Measurements from ENCODE around the gene MCM9.

MCM9 gene

DNA sequence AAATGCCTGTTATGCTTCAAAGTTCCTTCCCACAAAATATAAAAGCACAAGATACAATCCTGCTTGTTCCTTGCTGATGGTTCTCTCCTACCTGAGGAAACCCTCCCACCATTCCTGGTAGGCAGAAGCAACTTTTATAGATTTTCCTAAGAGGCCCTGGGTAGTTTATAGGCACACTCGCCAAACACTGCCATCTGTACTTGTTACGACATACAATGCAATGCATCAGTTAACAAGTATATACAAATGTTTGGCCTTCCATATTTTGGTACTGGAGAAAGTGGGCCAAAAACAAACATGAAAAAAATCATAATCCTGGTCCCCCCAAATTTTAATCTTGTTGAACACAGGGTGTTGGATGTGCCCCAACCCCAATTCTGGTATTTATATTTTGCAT lies 16.6 kb downstream of the MCM9 start:
- Histone ChIP-seq H3K4me1 (ENCODE audit: insufficient read depth, low read length) (no peaks in the 10 kb centered on the region), H3K9me3 (ENCODE audit: low read length) (no peaks in the 10 kb centered on the region), H3K36me3 (ENCODE audit: insufficient read depth, low read length) (peaks cover 66% of the 10 kb centered on the region), H3K4me3 (ENCODE audit: low read length) (no peak overlapping the region), H3K27me3 (ENCODE audit: insufficient read depth, low read length) (no peaks in the 10 kb centered on the region), H2AFZ (ENCODE audit: low read depth, low read length) (no peak overlapping the region)

DNA sequence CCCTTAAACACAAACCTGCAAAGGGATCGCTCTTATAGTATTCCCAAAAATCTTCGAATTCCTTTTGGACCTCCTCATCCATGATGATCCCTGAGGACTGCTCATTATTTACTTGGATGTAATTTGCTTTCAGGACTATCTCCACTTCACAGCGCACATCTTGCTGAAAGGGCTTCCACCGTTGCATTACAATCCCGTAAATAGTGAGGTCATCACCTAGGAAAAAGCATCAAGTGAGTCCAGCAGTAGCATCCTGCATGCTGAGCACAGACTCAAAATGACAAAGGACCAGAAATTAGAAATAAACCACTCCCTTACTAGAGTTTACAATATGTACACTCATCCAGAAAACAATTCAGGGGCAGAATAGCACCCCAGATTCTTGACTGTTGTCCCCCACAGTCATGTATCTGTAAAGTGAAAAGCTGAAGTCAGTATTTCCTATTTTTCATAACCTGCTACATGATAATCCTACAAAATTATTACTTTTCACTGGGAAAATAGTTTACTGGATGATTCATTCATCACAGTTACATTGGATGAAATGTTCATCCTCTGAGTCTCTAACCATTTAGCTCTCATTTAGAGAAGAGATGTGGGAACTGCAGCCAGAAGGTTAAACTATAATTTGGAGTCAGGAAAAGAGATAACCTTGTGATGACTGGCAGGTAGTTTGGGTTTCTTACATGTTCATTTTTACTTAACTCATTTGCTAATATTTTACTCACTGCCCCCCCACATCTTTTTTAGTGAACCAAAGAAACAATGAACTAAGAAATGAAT lies 17.2 kb downstream of the MCM9 start:
- Histone ChIP-seq H3K36me3 (ENCODE audit: insufficient read depth, low read length) (peaks cover 65% of the 10 kb centered on the region), H3K27me3 (ENCODE audit: insufficient read depth, low read length) (no peaks in the 10 kb centered on the region), H3K4me3 (ENCODE audit: low read length) (no peak overlapping the region), H3K9me3 (ENCODE audit: low read length) (no peaks in the 10 kb centered on the region), H3K4me1 (ENCODE audit: insufficient read depth, low read length) (no peaks in the 10 kb centered on the region), H2AFZ (ENCODE audit: low read depth, low read length) (no peak overlapping the region)

DNA sequence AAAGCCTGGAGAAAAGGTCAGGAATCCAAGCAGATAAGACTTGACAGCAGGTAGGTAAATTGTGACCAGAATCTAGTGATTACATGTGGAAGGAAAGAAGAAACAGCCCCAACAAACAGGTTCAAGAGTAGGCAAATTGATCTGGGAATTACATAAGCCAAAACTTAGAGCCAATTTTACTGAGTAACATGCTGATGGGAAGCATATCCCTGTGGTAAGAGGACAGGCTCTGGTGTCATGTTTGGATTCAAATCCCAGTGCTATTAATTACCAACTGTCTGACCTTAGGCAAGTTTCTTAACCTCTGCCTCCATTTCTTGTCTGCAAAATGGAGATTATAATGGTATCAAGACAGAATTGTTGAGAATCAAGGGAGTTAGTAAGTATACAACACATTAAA lies 20.4 kb downstream of the MCM9 start:
- Histone ChIP-seq H2AFZ (ENCODE audit: low read depth, low read length) (no peak overlapping the region), H3K36me3 (ENCODE audit: insufficient read depth, low read length) (peaks cover 65% of the 10 kb centered on the region), H3K4me3 (ENCODE audit: low read length) (no peak overlapping the region), H3K4me1 (ENCODE audit: insufficient read depth, low read length) (no peaks in the 10 kb centered on the region), H3K27me3 (ENCODE audit: insufficient read depth, low read length) (no peaks in the 10 kb centered on the region), H3K9me3 (ENCODE audit: low read length) (no peaks in the 10 kb centered on the region)

DNA sequence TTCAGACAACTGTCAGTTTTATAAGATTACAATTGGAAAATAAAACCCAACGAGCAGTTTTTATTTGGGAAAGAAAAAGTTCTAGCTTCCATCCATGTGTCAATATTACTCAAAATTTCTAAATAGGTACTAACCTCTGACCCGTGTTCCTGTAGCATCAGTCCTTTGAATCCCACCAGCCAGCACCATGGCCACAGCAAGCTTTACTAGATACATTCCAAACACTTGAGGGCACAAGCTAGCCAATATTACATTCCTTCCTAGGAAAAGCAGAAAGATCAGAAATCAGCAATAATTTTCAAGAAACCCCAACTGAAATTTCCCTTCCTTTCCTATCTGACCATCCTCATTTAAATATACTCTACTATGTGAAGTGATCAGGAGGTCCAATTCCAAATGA lies 21.8 kb downstream of the MCM9 start:
- H3K36me3 ChIP-seq (ENCODE audit: insufficient read depth, low read length) = peaks cover 75% of the 10 kb centered on the region
- no peaks in the 10 kb centered on the region for H3K4me1 ChIP-seq (ENCODE audit: insufficient read depth, low read length)
- H3K9me3 ChIP-seq (ENCODE audit: low read length) = no peaks in the 10 kb centered on the region
- H3K27me3 ChIP-seq (ENCODE audit: insufficient read depth, low read length) = no peaks in the 10 kb centered on the region
- no peak overlapping the region for H2AFZ ChIP-seq (ENCODE audit: low read depth, low read length)
- no peak overlapping the region for H3K4me3 ChIP-seq (ENCODE audit: low read length)

DNA sequence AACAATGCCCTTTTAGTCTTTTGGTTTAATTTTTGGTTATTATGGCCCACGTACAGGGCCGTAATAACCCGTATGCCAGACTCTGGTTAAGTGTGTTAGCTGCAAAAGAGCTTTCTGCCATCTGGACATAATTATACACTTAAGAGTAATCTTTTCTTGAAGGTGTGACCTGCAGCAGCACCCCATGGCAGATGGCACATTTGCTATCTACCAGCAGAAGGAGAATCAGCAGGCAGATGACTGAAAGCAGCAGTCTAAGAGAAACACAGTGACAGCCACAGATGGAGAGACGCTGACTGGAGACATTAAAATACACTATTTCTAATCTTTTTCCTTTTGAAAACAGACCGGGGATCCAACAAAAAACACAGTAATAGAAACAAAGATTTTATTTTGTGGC lies 22.3 kb downstream of the MCM9 start:
- no peak overlapping the region for H3K4me3 ChIP-seq (ENCODE audit: low read length)
- no peaks in the 10 kb centered on the region for H3K4me1 ChIP-seq (ENCODE audit: insufficient read depth, low read length)
- no peaks in the 10 kb centered on the region for H3K27me3 ChIP-seq (ENCODE audit: insufficient read depth, low read length)
- peaks cover 80% of the 10 kb centered on the region for H3K36me3 ChIP-seq (ENCODE audit: insufficient read depth, low read length)
- H2AFZ ChIP-seq (ENCODE audit: low read depth, low read length) = no peak overlapping the region
- no peaks in the 10 kb centered on the region for H3K9me3 ChIP-seq (ENCODE audit: low read length)

DNA sequence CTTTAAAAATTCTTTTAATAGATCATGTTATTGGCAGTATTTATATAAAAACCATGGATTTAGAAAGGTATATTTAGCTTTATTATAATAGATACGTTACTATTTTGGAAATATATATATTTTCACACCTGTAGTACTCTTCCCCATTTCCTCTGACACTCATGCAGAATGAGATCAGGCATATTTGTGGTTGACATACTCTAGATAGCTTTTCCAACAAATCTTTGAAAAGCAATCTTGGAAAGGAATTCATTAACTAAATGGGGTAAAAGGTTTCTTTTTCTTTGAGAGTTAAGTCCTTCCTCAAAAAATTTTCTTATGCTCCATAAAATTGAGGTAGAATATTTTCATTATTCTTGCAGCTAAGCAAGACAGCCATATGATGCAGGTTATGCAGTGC lies 26.5 kb downstream of the MCM9 start:
- H2AFZ ChIP-seq (ENCODE audit: low read depth, low read length) = no peak overlapping the region
- no peak overlapping the region for H3K4me3 ChIP-seq (ENCODE audit: low read length)
- no peaks in the 10 kb centered on the region for H3K27me3 ChIP-seq (ENCODE audit: insufficient read depth, low read length)
- no peaks in the 10 kb centered on the region for H3K9me3 ChIP-seq (ENCODE audit: low read length)
- H3K4me1 ChIP-seq (ENCODE audit: insufficient read depth, low read length) = no peaks in the 10 kb centered on the region
- peaks cover 87% of the 10 kb centered on the region for H3K36me3 ChIP-seq (ENCODE audit: insufficient read depth, low read length)

DNA sequence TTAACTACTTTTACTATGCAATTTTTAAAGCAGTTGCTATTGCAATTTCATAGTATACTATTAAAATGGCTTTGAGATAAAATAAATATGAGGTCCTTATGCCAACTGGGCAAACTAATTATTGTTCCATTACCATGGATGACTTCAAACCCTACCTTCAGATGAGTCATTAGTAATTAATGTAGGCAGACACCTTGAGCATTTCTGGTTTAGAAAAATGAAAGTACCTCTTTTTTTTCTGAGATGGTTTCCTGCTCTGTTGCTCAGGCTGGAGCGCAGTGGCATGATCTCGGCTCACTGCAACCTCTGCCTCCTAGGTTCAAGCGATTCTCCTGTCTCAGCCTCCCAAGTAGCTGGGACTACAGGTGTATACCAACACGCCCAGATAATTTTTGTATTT lies 29.1 kb downstream of the MCM9 start:
- Histone ChIP-seq H3K36me3 (ENCODE audit: insufficient read depth, low read length) (peaks cover 91% of the 10 kb centered on the region), H3K9me3 (ENCODE audit: low read length) (no peaks in the 10 kb centered on the region), H2AFZ (ENCODE audit: low read depth, low read length) (no peak overlapping the region), H3K4me3 (ENCODE audit: low read length) (no peak overlapping the region), H3K4me1 (ENCODE audit: insufficient read depth, low read length) (no peaks in the 10 kb centered on the region), H3K27me3 (ENCODE audit: insufficient read depth, low read length) (no peaks in the 10 kb centered on the region)

DNA sequence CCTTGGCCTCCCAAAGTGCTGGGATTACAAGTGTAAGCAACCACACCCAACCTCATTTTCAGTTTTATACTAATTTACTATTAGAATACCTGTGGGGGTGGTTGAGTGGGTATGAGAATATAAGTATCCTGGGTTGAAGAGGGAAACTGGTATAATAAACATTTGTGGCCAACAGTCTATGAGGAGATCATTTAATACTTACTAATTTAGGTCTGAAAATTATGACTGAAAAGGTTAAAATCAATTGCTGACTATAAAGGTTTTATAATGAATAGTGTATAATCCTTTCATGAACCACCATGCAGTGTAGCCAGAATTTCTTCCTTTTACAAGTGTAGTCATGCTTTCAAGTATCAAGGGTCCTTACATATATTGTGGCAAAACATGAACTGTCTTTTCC lies 29.9 kb downstream of the MCM9 start:
- no peak overlapping the region for H3K4me3 ChIP-seq (ENCODE audit: low read length)
- H3K4me1 ChIP-seq (ENCODE audit: insufficient read depth, low read length) = peaks cover 4% of the 10 kb centered on the region
- no peaks in the 10 kb centered on the region for H3K9me3 ChIP-seq (ENCODE audit: low read length)
- H2AFZ ChIP-seq (ENCODE audit: low read depth, low read length) = no peak overlapping the region
- peaks cover 89% of the 10 kb centered on the region for H3K36me3 ChIP-seq (ENCODE audit: insufficient read depth, low read length)
- H3K27me3 ChIP-seq (ENCODE audit: insufficient read depth, low read length) = no peaks in the 10 kb centered on the region

DNA sequence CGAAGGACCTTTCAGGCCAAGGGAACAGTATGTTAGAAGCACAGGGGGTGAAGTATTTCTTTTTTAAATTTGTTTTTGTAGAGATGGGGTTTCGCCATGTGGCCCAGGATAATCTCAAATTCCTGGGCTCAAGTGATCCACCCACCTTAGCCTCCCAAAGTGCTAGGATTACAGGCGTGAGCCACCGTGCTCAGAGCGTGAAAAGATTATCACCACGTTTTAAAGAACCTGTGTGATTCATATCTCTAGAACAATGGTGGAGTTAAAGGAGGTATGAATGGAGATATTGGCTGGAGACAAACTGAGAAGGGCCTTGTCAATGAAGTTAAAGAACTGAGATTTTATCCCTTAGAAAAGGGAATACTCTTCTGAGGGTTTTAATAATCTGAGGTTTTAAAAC lies 31.3 kb downstream of the MCM9 start:
- peaks cover 86% of the 10 kb centered on the region for H3K36me3 ChIP-seq (ENCODE audit: insufficient read depth, low read length)
- H2AFZ ChIP-seq (ENCODE audit: low read depth, low read length) = no peak overlapping the region
- no peak overlapping the region for H3K4me3 ChIP-seq (ENCODE audit: low read length)
- H3K4me1 ChIP-seq (ENCODE audit: insufficient read depth, low read length) = peaks cover 15% of the 10 kb centered on the region
- H3K9me3 ChIP-seq (ENCODE audit: low read length) = no peaks in the 10 kb centered on the region
- no peaks in the 10 kb centered on the region for H3K27me3 ChIP-seq (ENCODE audit: insufficient read depth, low read length)

DNA sequence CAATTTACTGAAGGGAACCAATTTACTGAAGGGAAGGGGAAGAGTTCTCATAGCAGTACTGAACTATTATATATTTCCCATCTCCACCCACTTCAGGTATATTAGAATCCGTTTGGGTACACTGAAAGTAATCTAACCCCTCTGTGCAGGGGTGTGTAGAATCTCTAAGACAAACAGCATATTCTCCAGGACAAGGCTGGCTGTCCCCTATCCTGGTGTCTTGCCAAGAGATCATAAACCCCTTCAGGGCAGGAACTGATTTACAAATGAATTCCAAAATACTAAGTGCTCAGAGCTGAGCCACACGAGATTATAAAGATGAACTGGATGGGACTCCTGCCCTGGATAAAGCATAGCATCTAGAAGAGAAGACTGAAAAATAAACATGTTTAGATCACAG lies 31.8 kb downstream of the MCM9 start:
- no peak overlapping the region for H3K4me3 ChIP-seq (ENCODE audit: low read length)
- no peaks in the 10 kb centered on the region for H3K9me3 ChIP-seq (ENCODE audit: low read length)
- H3K27me3 ChIP-seq (ENCODE audit: insufficient read depth, low read length) = no peaks in the 10 kb centered on the region
- peaks cover 15% of the 10 kb centered on the region for H3K4me1 ChIP-seq (ENCODE audit: insufficient read depth, low read length)
- H3K36me3 ChIP-seq (ENCODE audit: insufficient read depth, low read length) = peaks cover 84% of the 10 kb centered on the region
- no peak overlapping the region for H2AFZ ChIP-seq (ENCODE audit: low read depth, low read length)

DNA sequence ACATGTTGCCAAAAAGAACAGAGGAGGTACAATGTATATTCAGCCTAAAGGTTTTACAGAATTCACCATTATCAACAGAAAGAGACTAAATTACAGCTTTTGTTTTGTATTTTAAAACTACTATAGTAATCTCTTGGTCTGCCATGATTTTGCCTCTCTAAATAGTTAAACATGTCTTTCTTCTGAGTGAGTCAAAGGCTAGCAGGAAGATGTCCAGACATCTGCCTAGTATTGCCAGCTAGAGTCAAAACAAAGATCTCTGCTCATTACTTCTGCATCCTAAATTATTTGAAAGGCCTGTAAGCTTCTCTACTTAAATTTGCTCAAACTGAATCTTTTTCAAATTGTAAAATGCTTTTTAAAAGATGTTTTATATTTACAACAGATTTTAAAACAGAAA lies 32.2 kb downstream of the MCM9 start:
- Histone ChIP-seq H3K9me3 (ENCODE audit: low read length) (no peaks in the 10 kb centered on the region), H3K4me1 (ENCODE audit: insufficient read depth, low read length) (peaks cover 17% of the 10 kb centered on the region), H3K27me3 (ENCODE audit: insufficient read depth, low read length) (no peaks in the 10 kb centered on the region), H2AFZ (ENCODE audit: low read depth, low read length) (no peak overlapping the region), H3K4me3 (ENCODE audit: low read length) (no peak overlapping the region), H3K36me3 (ENCODE audit: insufficient read depth, low read length) (peaks cover 83% of the 10 kb centered on the region)

DNA sequence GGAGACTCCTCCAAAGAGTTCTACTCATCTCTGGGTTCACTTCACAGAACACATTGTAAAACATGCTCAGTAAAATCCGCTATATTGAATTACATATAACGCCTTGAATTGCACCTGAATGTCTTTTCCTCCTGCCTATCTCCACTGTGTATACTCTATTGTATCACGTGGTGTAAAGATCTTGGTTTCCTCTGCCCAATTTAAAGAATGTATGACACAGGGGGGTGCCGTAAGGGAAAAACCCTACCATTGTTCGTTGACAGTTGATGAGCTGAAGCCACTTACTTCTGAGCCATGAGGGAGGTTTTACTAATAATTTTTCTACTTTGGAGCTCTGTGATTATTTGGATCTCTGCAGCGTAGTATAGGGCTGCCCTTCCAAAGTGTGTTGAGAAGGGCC lies 35.0 kb downstream of the MCM9 start:
- H3K36me3 ChIP-seq (ENCODE audit: insufficient read depth, low read length) = peaks cover 58% of the 10 kb centered on the region
- H3K4me1 ChIP-seq (ENCODE audit: insufficient read depth, low read length) = peaks cover 29% of the 10 kb centered on the region
- H3K4me3 ChIP-seq (ENCODE audit: low read length) = no peak overlapping the region

DNA sequence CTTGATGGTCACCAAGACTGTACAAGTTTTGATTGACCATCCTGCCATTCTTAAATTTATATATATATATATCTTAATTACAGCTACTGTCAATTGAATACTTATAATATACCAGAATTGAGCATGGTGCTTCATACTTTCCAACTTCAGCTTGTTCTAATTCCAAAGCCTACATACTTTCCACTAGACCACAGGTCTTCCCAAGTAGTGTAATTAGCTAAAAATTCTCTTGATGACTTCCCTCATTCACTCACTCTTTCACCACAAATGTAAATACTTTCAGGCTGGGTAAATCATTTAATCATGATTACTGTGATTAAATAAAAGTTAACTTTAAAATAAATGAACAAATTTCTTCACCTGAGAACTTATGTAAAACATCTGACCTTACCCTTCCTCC lies 37.6 kb downstream of the MCM9 start:
- no peaks in the 10 kb centered on the region for H3K9me3 ChIP-seq (ENCODE audit: low read length)
- peaks cover 37% of the 10 kb centered on the region for H3K36me3 ChIP-seq (ENCODE audit: insufficient read depth, low read length)
- H3K27me3 ChIP-seq (ENCODE audit: insufficient read depth, low read length) = no peaks in the 10 kb centered on the region
- H3K4me3 ChIP-seq (ENCODE audit: low read length) = no peak overlapping the region
- H3K4me1 ChIP-seq (ENCODE audit: insufficient read depth, low read length) = peaks cover 39% of the 10 kb centered on the region
- H2AFZ ChIP-seq (ENCODE audit: low read depth, low read length) = no peak overlapping the region

More for the DNA sequence above, 35.0 kb downstream of the MCM9 start:
- no peaks in the 10 kb centered on the region for H3K27me3 ChIP-seq (ENCODE audit: insufficient read depth, low read length)
- H2AFZ ChIP-seq (ENCODE audit: low read depth, low read length) = no peak overlapping the region
- H3K9me3 ChIP-seq (ENCODE audit: low read length) = no peaks in the 10 kb centered on the region

All from neuron (in vitro differentiated cells).